Measurements from ENCODE around the gene RPN2. TPM values are rescaled to one million over a fixed set of nuclear protein-coding genes. Genes with fewer than 3 reads are reported as not detected.

Gene RPN2
- total RNA-seq, 4 donors from 2014 or later, result 86.7 to 114 (median 110) TPM

- H3K27ac ChIP-seq, result no peak overlapping the region
- TF ChIP-seq CTCF (IDR thresholded peaks at IDR 0.05) (no peak), POLR2AphosphoS5 (IDR thresholded peaks at IDR 0.05) (no peak), EP300 (IDR thresholded peaks at IDR 0.05) (no peak), POLR2A (IDR thresholded peaks at IDR 0.05) (no peak)
- no peak for ATAC-seq
- no peaks in the 10 kb centered on the region for H3K9me3 ChIP-seq
- no peaks in the 10 kb centered on the region for H3K4me1 ChIP-seq
- no peak overlapping the region for H3K4me3 ChIP-seq
- WGBS, 2 donors (ENCODE audit: low coverage in 1 of 2), result 85 to 94% methylated on average over 2 to 4 of the region's 4 CpGs
- no peaks in the 10 kb centered on the region for H3K27me3 ChIP-seq
- H3K36me3 ChIP-seq, result peaks cover 0 to 22% of the 10 kb centered on the region in 2 donors
Measured at GRCh38 chr20:37163832-37164554, 15.1 kb upstream of the RPN2 start.

- H3K4me1 ChIP-seq, result no peaks in the 10 kb centered on the region
- no peak overlapping the region for H3K27ac ChIP-seq
- ATAC-seq, result no peak
- no peaks in the 10 kb centered on the region for H3K27me3 ChIP-seq
- H3K9me3 ChIP-seq, result no peaks in the 10 kb centered on the region
- 100% methylated on average over 1 of the region's 1 CpG for WGBS, 2 donors (ENCODE audit: low coverage in 1 of 2)
- TF ChIP-seq POLR2AphosphoS5 (IDR thresholded peaks at IDR 0.05) (no peak), POLR2A (IDR thresholded peaks at IDR 0.05) (no peak), CTCF (IDR thresholded peaks at IDR 0.05) (no peak), EP300 (IDR thresholded peaks at IDR 0.05) (no peak)
- peaks cover 0 to 22% of the 10 kb centered on the region in 2 donors for H3K36me3 ChIP-seq
- H3K4me3 ChIP-seq, result no peak overlapping the region
Measured at GRCh38 chr20:37165031-37165430, 14.1 kb upstream of the RPN2 start.

- Histone ChIP-seq H3K36me3 (peaks cover 0 to 22% of the 10 kb centered on the region in 2 donors), H3K4me1 (no peaks in the 10 kb centered on the region), H3K4me3 (no peak overlapping the region), H3K27me3 (no peaks in the 10 kb centered on the region), H3K9me3 (no peaks in the 10 kb centered on the region), H3K27ac (no peak overlapping the region)
- WGBS, 2 donors (ENCODE audit: low coverage in 1 of 2), result 83 to 93% methylated on average over 2 to 5 of the region's 5 CpGs
- TF ChIP-seq POLR2A (IDR thresholded peaks at IDR 0.05), result no peak
- no peak for TF ChIP-seq EP300 (IDR thresholded peaks at IDR 0.05)
- no peak for TF ChIP-seq POLR2AphosphoS5 (IDR thresholded peaks at IDR 0.05)
- no peak for TF ChIP-seq CTCF (IDR thresholded peaks at IDR 0.05)
- no peak for ATAC-seq
Measured at GRCh38 chr20:37166867-37167266, 12.3 kb upstream of the RPN2 start.

GRCh38 chr20:37172836-37173235, 6.3 kb upstream of the RPN2 start:
- 100% methylated on average over 2 to 4 of the region's 4 CpGs for WGBS, 2 donors (ENCODE audit: low coverage in 1 of 2)
- no peaks in the 10 kb centered on the region for H3K9me3 ChIP-seq
- TF ChIP-seq EP300 (IDR thresholded peaks at IDR 0.05) (no peak), POLR2AphosphoS5 (IDR thresholded peaks at IDR 0.05) (no peak), CTCF (IDR thresholded peaks at IDR 0.05) (no peak), POLR2A (IDR thresholded peaks at IDR 0.05) (no peak)
- ATAC-seq, result no peak
- no peak overlapping the region for H3K27ac ChIP-seq
- H3K4me1 ChIP-seq, result peaks cover 0 to 11% (median 0%) of the 10 kb centered on the region in 3 donors
- H3K36me3 ChIP-seq, result peaks cover 0 to 2% of the 10 kb centered on the region in 2 donors
- no peak overlapping the region for H3K4me3 ChIP-seq
- no peaks in the 10 kb centered on the region for H3K27me3 ChIP-seq

All from gastroesophageal sphincter (tissue), 4 donors.